ENCODE results near the gene VGLL4. TPM values are rescaled to one million over a fixed set of nuclear protein-coding genes. Genes with fewer than 3 reads are reported as not detected.

VGLL4 gene
- total RNA-seq, 1 donor from 2014 or later = 82.6 TPM

GRCh38 chr3:11632966-11633365, 10.7 kb downstream of the VGLL4 start:
- DNase-seq (ENCODE audit: low spot score) = no peak
- peaks cover 2% of the 10 kb centered on the region for H3K27me3 Mint-ChIP-seq (ENCODE audit: insufficient read depth, low read depth)
- Histone ChIP-seq H4K20me1 (ENCODE audit: low read depth) (peaks cover 85% of the 10 kb centered on the region), H3K4me2 (no peak overlapping the region), H3K27me3 (no peaks in the 10 kb centered on the region), H3K36me3 (no peaks in the 10 kb centered on the region), H3K4me1 (peaks cover 28% of the 10 kb centered on the region), H3K79me2 (ENCODE audit: low read depth) (peaks cover 100% of the 10 kb centered on the region), H2AFZ (replicated peaks) (no peak overlapping the region), H3K9me3 (ENCODE audit: low read depth) (no peaks in the 10 kb centered on the region), H3K4me3 (no peak overlapping the region), H3K9ac (no peak overlapping the region), H3F3A (ENCODE audit: low read depth) (no peaks in the 10 kb centered on the region), H3K27ac (no peak overlapping the region)
- peaks cover 46% of the 10 kb centered on the region for H3K36me3 Mint-ChIP-seq
- H3K4me3 Mint-ChIP-seq = no peak overlapping the region
- no peak overlapping the region for H3K27ac Mint-ChIP-seq
- TF ChIP-seq EZH2phosphoT487 (IDR thresholded peaks at IDR 0.05) (no peak), EZH2 (IDR thresholded peaks at IDR 0.05) (no peak)
- TF ChIP-seq, protein P1, sequence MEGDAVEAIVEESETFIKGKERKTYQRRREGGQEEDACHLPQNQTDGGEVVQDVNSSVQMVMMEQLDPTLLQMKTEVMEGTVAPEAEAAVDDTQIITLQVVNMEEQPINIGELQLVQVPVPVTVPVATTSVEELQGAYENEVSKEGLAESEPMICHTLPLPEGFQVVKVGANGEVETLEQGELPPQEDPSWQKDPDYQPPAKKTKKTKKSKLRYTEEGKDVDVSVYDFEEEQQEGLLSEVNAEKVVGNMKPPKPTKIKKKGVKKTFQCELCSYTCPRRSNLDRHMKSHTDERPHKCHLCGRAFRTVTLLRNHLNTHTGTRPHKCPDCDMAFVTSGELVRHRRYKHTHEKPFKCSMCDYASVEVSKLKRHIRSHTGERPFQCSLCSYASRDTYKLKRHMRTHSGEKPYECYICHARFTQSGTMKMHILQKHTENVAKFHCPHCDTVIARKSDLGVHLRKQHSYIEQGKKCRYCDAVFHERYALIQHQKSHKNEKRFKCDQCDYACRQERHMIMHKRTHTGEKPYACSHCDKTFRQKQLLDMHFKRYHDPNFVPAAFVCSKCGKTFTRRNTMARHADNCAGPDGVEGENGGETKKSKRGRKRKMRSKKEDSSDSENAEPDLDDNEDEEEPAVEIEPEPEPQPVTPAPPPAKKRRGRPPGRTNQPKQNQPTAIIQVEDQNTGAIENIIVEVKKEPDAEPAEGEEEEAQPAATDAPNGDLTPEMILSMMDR (IDR thresholded peaks at IDR 0.05) = no peak
- peaks cover 24% of the 10 kb centered on the region for H3K9me3 Mint-ChIP-seq
- peaks cover 57% of the 10 kb centered on the region for H3K4me1 Mint-ChIP-seq

GRCh38 chr3:11632564-11632963, 11.2 kb downstream of the VGLL4 start:
- peaks cover 100% of the 10 kb centered on the region for H3K79me2 ChIP-seq (ENCODE audit: low read depth)
- H3K4me1 ChIP-seq = peaks cover 24% of the 10 kb centered on the region
- H3K4me3 Mint-ChIP-seq = no peak overlapping the region
- DNase-seq (ENCODE audit: low spot score) = no peak
- H3K9me3 ChIP-seq (ENCODE audit: low read depth) = no peaks in the 10 kb centered on the region
- H3K27me3 ChIP-seq = no peaks in the 10 kb centered on the region
- H3K27ac ChIP-seq = no peak overlapping the region
- peaks cover 85% of the 10 kb centered on the region for H4K20me1 ChIP-seq (ENCODE audit: low read depth)
- TF ChIP-seq EZH2phosphoT487 (IDR thresholded peaks at IDR 0.05) = no peak
- TF ChIP-seq, protein P1 (IDR thresholded peaks at IDR 0.05) = no peak
- TF ChIP-seq EZH2 (IDR thresholded peaks at IDR 0.05) = no peak
- H3F3A ChIP-seq (ENCODE audit: low read depth) = no peaks in the 10 kb centered on the region
- H3K36me3 Mint-ChIP-seq = peaks cover 50% of the 10 kb centered on the region
- H3K9me3 Mint-ChIP-seq = peaks cover 28% of the 10 kb centered on the region
- no peak overlapping the region for H3K27ac Mint-ChIP-seq
- peaks cover 2% of the 10 kb centered on the region for H3K27me3 Mint-ChIP-seq (ENCODE audit: insufficient read depth, low read depth)
- H2AFZ ChIP-seq (replicated peaks) = no peak overlapping the region
- H3K4me1 Mint-ChIP-seq = peaks cover 53% of the 10 kb centered on the region
- no peak overlapping the region for H3K9ac ChIP-seq
- no peak overlapping the region for H3K4me2 ChIP-seq
- H3K36me3 ChIP-seq = no peaks in the 10 kb centered on the region
- H3K4me3 ChIP-seq = no peak overlapping the region

- Mint-ChIP-seq H3K27ac (no peak overlapping the region), H3K4me3 (no peak overlapping the region), H3K36me3 (peaks cover 55% of the 10 kb centered on the region), H3K9me3 (peaks cover 32% of the 10 kb centered on the region), H3K27me3 (ENCODE audit: insufficient read depth, low read depth) (peaks cover 2% of the 10 kb centered on the region), H3K4me1 (peaks cover 47% of the 10 kb centered on the region)
- no peaks in the 10 kb centered on the region for H3K27me3 ChIP-seq
- peaks cover 17% of the 10 kb centered on the region for H3K4me1 ChIP-seq
- H2AFZ ChIP-seq (replicated peaks) = no peak overlapping the region
- peaks cover 100% of the 10 kb centered on the region for H3K79me2 ChIP-seq (ENCODE audit: low read depth)
- no peaks in the 10 kb centered on the region for H3F3A ChIP-seq (ENCODE audit: low read depth)
- H3K9ac ChIP-seq = no peak overlapping the region
- H3K27ac ChIP-seq = no peak overlapping the region
- no peak for TF ChIP-seq EZH2 (IDR thresholded peaks at IDR 0.05)
- no peak for TF ChIP-seq EZH2phosphoT487 (IDR thresholded peaks at IDR 0.05)
- TF ChIP-seq, protein P1 (IDR thresholded peaks at IDR 0.05) = no peak
- no peak for DNase-seq (ENCODE audit: low spot score)
- no peak overlapping the region for H3K4me3 ChIP-seq
- H3K4me2 ChIP-seq = no peak overlapping the region
- no peaks in the 10 kb centered on the region for H3K9me3 ChIP-seq (ENCODE audit: low read depth)
- peaks cover 85% of the 10 kb centered on the region for H4K20me1 ChIP-seq (ENCODE audit: low read depth)
- no peaks in the 10 kb centered on the region for H3K36me3 ChIP-seq
Measured at GRCh38 chr3:11631820-11632219, 11.9 kb downstream of the VGLL4 start.

All from neural progenitor cell (in vitro differentiated cells).